HG02852 (cell line): ENCODE results near the gene ANKRD34B.
"Not testable (repeated sequence)": the region's sequence is repeated elsewhere in the genome, so short reads cannot be mapped to it uniquely, and the experiment has no call there.

Source experiments
- ATAC-seq: cut with Tn5 transposase; IDR thresholded peaks from one replicate; pipeline ENCODE4 v1.9.1; 2021; ENCODE audit warnings: mild to moderate bottlenecking, moderate library complexity; ENCODE audit not compliant: unreplicated experiment

The ANKRD34B gene

GRCh38 chr5:80569961-80570786, at the start of gene ANKRD34B:
ANKRD34B (minus strand) TSS chr5:80570280; CDS start chr5:80560019, 10,261 bp downstream.
- ATAC-seq, result no peak

GRCh38 chr5:80619086-80619485, 49.0 kb upstream of the ANKRD34B start:
- no peak for ATAC-seq

DNA sequence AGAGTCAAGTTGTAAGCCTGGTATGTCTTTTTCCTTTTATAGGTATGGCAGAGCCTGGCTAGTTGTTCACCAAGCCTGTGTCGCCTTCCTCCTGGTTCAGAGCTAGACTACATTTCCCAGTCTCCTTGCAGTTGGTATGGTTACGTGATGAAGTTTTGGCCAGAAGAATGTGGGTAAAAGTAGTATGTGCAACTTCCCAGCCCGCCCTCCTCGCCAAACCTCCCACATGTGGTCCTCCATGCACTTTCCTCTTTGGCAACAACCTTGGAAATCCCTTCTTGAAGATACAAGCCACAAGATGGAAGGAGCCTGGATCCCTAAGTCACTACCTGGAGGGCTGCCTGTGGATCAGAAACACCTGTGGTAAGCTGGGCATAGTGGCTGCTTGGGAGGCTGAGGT, 48.4 kb upstream of the ANKRD34B start:
- ATAC-seq, result no peak

GRCh38 chr5:80615266-80615914, 45.3 kb upstream of the ANKRD34B start:
- no peak for ATAC-seq

DNA sequence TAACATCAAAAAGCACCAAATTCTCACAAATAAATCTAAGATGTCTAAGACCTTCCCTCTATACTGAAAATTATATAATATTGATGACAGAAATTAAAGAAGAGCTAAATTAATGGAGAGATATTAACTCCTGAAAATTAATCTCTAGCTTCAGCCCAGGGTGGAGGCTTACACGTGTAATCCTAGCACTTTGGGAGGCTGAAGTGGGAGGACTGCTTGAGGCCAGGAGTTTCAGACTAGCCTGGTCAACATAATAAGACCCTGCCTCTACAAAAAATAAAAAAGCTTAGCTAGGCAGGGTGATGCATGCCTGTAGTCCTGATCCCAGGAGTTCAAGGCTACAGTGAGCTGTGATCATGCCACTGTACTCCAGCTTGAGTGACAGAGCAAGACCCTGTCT, 39.6 kb upstream of the ANKRD34B start:
- no peak for ATAC-seq

GRCh38 chr5:80608731-80609130, 38.7 kb upstream of the ANKRD34B start:
- ATAC-seq, result no peak

- ATAC-seq, result peak; percentile 95
These were observed 37.8 kb upstream of the ANKRD34B start for GRCh38 chr5:80607832-80608231.

- ATAC-seq, result no peak
These were observed 37.3 kb upstream of the ANKRD34B start for GRCh38 chr5:80607343-80607742.

GRCh38 chr5:80600943-80601693, 31.0 kb upstream of the ANKRD34B start:
- ATAC-seq, result no peak

GRCh38 chr5:80597500-80597899, 27.4 kb upstream of the ANKRD34B start:
- ATAC-seq, result no peak

DNA sequence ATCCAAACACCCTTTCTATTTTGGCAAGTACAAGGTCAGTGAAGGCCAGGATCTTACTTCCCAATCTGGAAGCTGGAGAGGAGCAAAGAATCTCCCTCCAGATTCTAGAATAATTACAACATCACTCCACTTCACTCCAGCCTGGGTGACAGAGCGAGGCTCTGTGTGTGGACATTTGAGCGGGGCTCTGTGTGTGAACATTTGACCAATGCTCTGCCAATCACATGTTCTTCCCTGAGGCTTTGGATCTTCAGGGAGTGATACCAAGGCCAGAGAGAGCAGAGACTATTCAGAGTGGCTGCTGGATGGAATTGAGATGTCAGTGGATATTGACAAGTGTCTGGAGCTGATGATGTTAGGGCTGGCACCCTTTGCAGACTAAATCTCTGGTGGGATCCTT, 24.7 kb upstream of the ANKRD34B start:
- ATAC-seq, result no peak

- no peak for ATAC-seq
These were observed 22.7 kb upstream of the ANKRD34B start for GRCh38 chr5:80592761-80593160.

DNA sequence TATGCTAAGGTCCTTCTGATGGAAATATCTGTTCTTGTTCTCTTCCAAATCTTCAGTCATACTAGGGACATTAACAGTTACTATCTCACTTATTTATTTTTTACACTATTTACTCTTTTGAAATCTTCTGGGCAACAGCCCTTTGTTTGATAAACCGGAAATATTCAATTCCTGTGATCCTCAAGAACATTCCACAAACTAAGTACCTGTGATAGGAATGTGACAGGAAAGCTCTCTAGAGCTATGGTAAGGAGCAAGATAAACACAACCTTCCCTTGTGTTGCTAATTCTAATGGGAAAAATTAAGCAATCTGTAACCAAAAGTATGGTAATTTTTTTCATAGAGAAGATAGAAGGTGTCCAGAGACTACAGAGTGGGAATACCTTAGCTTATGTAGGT, 22.0 kb upstream of the ANKRD34B start:
- no peak for ATAC-seq

- ATAC-seq, result no peak
These were observed 21.3 kb upstream of the ANKRD34B start for GRCh38 chr5:80591352-80591751.

GRCh38 chr5:80590766-80591165, 20.7 kb upstream of the ANKRD34B start:
- no peak for ATAC-seq

GRCh38 chr5:80588858-80589540, 18.9 kb upstream of the ANKRD34B start:
- ATAC-seq, result no peak

DNA sequence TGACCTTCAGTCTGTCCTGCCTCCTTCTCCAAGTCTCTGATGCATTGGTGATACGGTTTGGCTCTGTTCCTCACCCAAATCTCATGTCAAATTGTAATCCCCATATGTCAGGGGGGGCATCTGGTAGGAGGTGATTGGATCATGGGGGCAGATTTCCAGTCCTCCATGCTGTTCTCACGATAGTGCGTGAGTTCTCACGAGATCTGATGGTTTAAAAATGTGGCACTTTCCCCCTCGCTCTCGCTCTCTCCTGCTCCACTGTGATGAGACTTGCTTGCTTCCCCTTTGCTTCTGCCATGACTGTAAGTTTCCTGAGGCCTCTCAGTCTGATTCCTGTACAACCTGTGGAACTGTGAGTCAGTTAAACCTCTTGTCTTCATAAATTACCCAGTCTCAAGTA, 14.7 kb upstream of the ANKRD34B start:
- no peak for ATAC-seq

- not testable (repeated sequence) for ATAC-seq
These were observed 10.2 kb upstream of the ANKRD34B start for GRCh38 chr5:80580291-80580690.

- no peak for ATAC-seq
These were observed 9.0 kb upstream of the ANKRD34B start for GRCh38 chr5:80579050-80579449.

DNA sequence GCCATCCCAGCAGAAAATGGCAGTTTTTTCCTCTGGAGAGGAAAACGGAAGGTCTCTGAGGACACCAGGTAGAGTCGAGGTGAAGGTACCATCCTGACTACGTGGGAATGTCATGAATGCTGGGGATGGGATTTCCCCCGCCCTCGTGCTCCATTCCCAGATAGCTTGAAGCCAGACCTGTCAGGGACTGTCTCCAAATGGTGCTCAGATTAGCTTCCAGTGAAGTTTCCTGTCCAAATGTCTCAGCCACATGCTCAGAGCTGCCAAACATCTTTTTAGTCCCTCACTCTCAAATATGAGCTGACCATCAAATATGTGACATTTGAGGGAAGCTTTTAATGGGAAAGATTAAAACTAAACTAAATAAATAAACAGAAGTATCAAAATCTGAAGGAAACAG, 7.6 kb upstream of the ANKRD34B start:
- ATAC-seq, result no peak

DNA sequence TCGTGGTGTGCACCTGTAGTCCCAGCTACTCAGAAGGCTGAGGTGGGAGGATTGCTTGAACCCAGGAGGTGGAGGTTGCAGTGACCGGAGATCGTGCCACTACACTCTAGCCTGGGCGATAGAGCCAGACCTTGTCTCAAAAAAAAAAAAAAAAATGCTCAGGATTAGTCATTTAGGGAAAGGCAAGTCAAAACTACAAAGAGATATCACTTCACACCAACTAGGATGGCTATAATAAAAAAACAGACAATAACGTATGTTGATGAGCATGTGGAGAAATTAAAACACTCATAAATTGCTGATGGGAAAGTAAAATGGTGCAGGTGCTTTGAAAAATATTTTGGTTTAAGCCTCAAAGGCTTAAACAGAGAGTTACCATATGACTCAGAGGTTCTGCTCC, 6.3 kb upstream of the ANKRD34B start:
- ATAC-seq, result no peak
